AG04450 (cell line): Measurements from ENCODE around the gene ADAMTSL5. TPM values are rescaled to one million over a fixed set of nuclear protein-coding genes. Genes with fewer than 3 reads are reported as not detected.

Source experiments
- CTCF ChIA-PET: fragments of 300-600, 350-600 bp; formaldehyde crosslinking; extraction: SDS; loops from one replicate; lab custom pipeline; 2022; ENCODE audit warnings: antibody characterized with exemption, inconsistent platforms; lab: Charles Lee
- POLR2A ChIA-PET: fragments of 350-600 bp; formaldehyde crosslinking; extraction: SDS; loops from one replicate; lab custom pipeline; 2021; ENCODE audit warnings: antibody characterized with exemption, inconsistent platforms; lab: Yijun Ruan, JAX
- DNase-seq: peaks from one replicate; pipeline ENCODE4 v3.0.0-alpha.2; 2011; ENCODE audit warnings: low read depth, low spot score
- H3K27ac ChIP-seq: one replicate; pipeline ENCODE4 v1.5.1; 2012; ENCODE audit warnings: low read depth, low read length, control low read depth
- H3K27me3 ChIP-seq: one replicate; pipeline ENCODE4 v1.6.0; 2012; ENCODE audit warnings: low read length; ENCODE audit not compliant: control insufficient read depth, insufficient read depth
- H3K4me3 ChIP-seq: 2 replicates; pipeline ENCODE4 v1.5.1; 2011; ENCODE audit warnings: mild to moderate bottlenecking, low read depth, low read length, control low read depth
- H3K9me3 ChIP-seq: 2 replicates; pipeline ENCODE4 v1.5.1; 2012; ENCODE audit warnings: low read length; ENCODE audit not compliant: control insufficient read depth, insufficient read depth
- CTCF ChIP-seq: IDR thresholded peaks from 2 replicates; pipeline ENCODE4 v1.5.1; 2011; ENCODE audit warnings: low read depth, low read length, control low read depth, inconsistent platforms
- polyA plus RNA-seq: library from polyadenylated mRNA; depleted of rRNA; stranded (reverse); fragments of >200 nt; gene quantifications from 2 replicates; pipeline ENCODE4 v1.2.3, GENCODE V29; 2011

Gene ADAMTSL5
- polyA plus RNA-seq, 1 experiment = 5.6 TPM

DNA sequence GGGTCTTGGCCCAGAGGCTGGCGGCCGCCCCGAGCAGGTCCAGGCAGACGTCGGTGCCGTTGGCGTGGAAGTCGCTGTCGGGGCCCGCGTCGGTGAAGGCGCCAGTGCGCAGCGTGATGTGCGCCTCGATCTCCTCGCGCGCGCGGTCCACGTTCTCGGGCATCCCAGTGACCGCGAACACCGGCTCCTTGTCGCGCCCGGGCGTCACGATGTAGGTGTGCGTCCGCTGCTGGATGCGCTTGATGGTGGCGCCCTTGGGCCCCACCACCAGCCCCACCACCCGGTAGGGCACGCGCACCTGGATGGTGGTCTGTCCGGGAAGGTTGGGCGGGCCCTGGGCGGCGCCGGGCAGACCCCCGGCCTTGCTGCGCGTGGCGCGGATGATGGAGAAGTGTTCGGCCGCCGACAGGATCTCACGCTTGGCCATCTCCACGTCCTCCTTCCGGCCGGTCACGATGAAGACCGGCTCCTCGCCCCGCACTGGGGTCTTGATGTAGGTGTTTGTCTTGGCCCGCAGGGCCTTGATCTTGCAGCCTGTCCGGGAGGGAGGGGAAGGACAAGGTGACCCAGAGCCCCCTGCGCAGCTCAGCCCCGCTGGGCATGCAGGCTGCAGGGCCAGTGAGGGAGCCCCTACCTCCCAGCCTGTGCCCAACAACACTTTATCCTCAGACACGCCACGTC, 43.7 kb upstream of the ADAMTSL5 start:
- no peak for TF ChIP-seq CTCF
- no peak overlapping the region for H3K27ac ChIP-seq
- no peaks in the 10 kb centered on the region; the same call in 1 of the 2 replicates for H3K9me3 ChIP-seq
- POLR2A ChIA-PET = no interaction called here
- no peak for DNase-seq
- H3K4me3 ChIP-seq = no peak overlapping the region
- H3K27me3 ChIP-seq = no peaks in the 10 kb centered on the region
- CTCF ChIA-PET = no interaction called here

DNA sequence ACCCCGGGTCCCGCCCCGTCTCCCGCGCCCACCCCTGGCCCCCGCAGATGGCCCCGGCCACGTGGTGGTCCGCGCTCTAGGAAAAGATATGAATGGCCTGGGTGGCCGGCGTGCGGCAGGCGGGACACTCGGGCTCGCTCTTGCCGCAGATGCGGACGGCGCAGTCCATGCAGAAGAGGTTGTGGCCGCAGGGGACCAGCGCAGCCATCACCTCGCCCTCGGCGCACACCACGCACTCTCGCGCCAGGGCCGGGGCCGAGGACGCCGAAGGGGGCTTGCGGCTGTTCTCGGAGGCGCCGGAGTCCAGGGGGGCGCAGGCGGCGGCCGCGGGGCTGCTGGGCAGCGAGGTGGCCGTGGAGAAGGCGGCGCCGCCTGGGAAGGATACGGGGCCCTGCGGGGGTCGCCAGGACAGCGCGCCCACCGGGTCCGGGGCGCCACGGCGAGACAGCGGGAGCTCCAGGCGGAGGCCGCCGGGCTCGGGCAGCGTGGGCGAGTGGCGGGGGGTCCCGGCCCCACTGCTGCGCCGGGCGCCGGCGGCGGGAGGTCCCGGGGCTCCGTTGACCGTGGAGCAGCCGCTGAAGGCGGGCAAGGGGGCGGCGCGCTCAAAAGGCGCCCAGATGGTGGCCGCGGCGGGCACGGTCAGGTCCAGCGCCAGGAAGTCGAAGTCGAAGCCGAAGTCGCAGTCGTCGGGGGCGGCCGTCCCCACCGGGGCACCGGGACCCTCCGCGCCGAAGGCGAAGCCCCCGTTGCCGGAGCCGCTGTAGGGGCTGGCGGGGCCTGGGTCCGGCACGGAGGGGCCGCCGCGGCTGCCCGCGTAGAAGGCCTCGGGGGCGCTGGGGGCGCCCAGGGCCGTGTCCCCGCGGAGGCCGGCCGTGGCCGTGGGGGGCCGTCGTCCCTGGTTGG, 42.9 kb upstream of the ADAMTSL5 start:
- no peaks in the 10 kb centered on the region; the same call in 1 of the 2 replicates for H3K9me3 ChIP-seq
- H3K27me3 ChIP-seq = no peaks in the 10 kb centered on the region
- TF ChIP-seq CTCF = no peak
- no peak overlapping the region for H3K27ac ChIP-seq
- H3K4me3 ChIP-seq = no peak overlapping the region
- CTCF ChIA-PET = no interaction called here
- DNase-seq = no peak
- POLR2A ChIA-PET = no interaction called here

DNA sequence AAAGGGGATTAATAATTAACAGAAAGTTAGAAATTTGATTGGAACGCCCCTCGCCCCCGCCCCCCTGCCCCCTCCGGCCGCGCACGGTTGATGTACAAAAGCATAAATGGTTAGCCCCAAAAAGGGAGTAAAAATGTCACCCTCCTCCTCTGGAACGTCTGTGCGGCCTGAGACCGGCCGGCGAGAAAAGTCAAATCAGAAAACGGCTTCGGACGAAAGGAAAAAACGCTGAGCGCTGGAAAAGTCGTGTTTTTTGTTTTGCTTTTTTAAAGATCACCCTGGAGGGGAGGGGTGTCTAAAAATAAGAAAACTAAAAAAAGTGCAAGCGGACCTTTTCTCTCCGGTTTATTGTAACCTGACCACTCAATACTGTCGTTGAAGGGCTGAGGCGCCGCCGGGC, 42.1 kb upstream of the ADAMTSL5 start:
- H3K4me3 ChIP-seq = no peak overlapping the region
- CTCF ChIA-PET = no interaction called here
- H3K27me3 ChIP-seq = no peaks in the 10 kb centered on the region
- POLR2A ChIA-PET = no interaction called here
- TF ChIP-seq CTCF = no peak
- DNase-seq = no peak
- H3K9me3 ChIP-seq = no peaks in the 10 kb centered on the region; the same call in 1 of the 2 replicates
- no peak overlapping the region for H3K27ac ChIP-seq

- Histone ChIP-seq H3K27ac (no peak overlapping the region), H3K27me3 (no peaks in the 10 kb centered on the region), H3K9me3 (no peaks in the 10 kb centered on the region; the same call in 1 of the 2 replicates), H3K4me3 (no peak overlapping the region)
- TF ChIP-seq CTCF = no peak
- CTCF ChIA-PET = no interaction called here
- POLR2A ChIA-PET = no interaction called here
- no peak for DNase-seq
Observed at GRCh38 chr19:1553415-1553814, 40.6 kb upstream of the ADAMTSL5 start.
